Trophoblast cell (in vitro differentiated cells and primary cell): ENCODE measurements around the gene SPATC1L.

Source experiments
- DNase-seq, 2 donors: peaks; one replicate each; pipeline ENCODE4 v3.0.0-alpha.2; 2016
- H2AFZ ChIP-seq: 2 replicates; pipeline ENCODE4 v1.6.1; 2013; ENCODE audit warnings: low read length, moderate library complexity, mild to moderate bottlenecking; ENCODE audit not compliant: insufficient read depth, poor library complexity
- H2AK5ac ChIP-seq: 2 replicates; pipeline ENCODE4 v1.6.1; 2013; ENCODE audit warnings: mild to moderate bottlenecking, low read length
- H2BK120ac ChIP-seq: 2 replicates; pipeline ENCODE4 v1.6.1; 2013; ENCODE audit warnings: low read length, mild to moderate bottlenecking, moderate library complexity; ENCODE audit not compliant: insufficient read depth, poor library complexity
- H2BK12ac ChIP-seq: 2 replicates; pipeline ENCODE4 v1.6.1; 2013; ENCODE audit warnings: mild to moderate bottlenecking, low read length, moderate library complexity
- H2BK5ac ChIP-seq: 2 replicates; pipeline ENCODE4 v1.6.1; 2013; ENCODE audit warnings: low read length, low read depth, moderate library complexity, mild to moderate bottlenecking; ENCODE audit not compliant: poor library complexity
- H3K14ac ChIP-seq: 2 replicates; pipeline ENCODE4 v1.6.1; 2013; ENCODE audit warnings: mild to moderate bottlenecking, low read length
- H3K18ac ChIP-seq: 2 replicates; pipeline ENCODE4 v1.6.1; 2013; ENCODE audit warnings: mild to moderate bottlenecking, low read length
- H3K23ac ChIP-seq: 2 replicates; pipeline ENCODE4 v1.6.1; 2013; ENCODE audit warnings: low read length
- H3K27ac ChIP-seq: 2 replicates; pipeline ENCODE4 v1.5.1; 2013; ENCODE audit warnings: low read depth, mild to moderate bottlenecking, inconsistent platforms, low read length, moderate library complexity
- H3K27me3 ChIP-seq: 2 replicates; pipeline ENCODE4 v1.6.1; 2013; ENCODE audit warnings: inconsistent platforms, mild to moderate bottlenecking, low read length, moderate library complexity; ENCODE audit not compliant: insufficient read depth
- H3K36me3 ChIP-seq, 2 experiments: 1 replicate in 1 of 2; 2 replicates in 1 of 2; pipeline ENCODE4 v1.6.1; 2013; ENCODE audit warnings: low read length in 2 of 2, mild to moderate bottlenecking in 2 of 2, moderate library complexity in 1 of 2; ENCODE audit not compliant: insufficient read depth in 2 of 2, control insufficient read depth in 1 of 2
- H3K4ac ChIP-seq: 2 replicates; pipeline ENCODE4 v1.6.1; 2013; ENCODE audit warnings: low read depth, mild to moderate bottlenecking, low read length, moderate library complexity
- H3K4me1 ChIP-seq, 2 experiments: 1 replicate in 1 of 2; 2 replicates in 1 of 2; pipeline ENCODE4 v1.6.1; 2013; ENCODE audit warnings: low read length in 2 of 2, mild to moderate bottlenecking in 2 of 2, moderate library complexity in 1 of 2; ENCODE audit not compliant: insufficient read depth in 2 of 2, control insufficient read depth in 1 of 2
- H3K4me2 ChIP-seq: 2 replicates; pipeline ENCODE4 v1.6.1; 2013; ENCODE audit warnings: inconsistent platforms, mild to moderate bottlenecking, low read length, moderate library complexity
- H3K4me3 ChIP-seq: 2 replicates; pipeline ENCODE4 v1.5.1; 2013; ENCODE audit warnings: mild to moderate bottlenecking, low read depth, low read length, inconsistent platforms
- H3K79me1 ChIP-seq: one replicate; pipeline ENCODE4 v1.6.1; 2013; ENCODE audit warnings: low read length
- H3K79me2 ChIP-seq: 2 replicates; pipeline ENCODE4 v1.6.1; 2013; ENCODE audit warnings: low read length, mild to moderate bottlenecking; ENCODE audit not compliant: control insufficient read depth, insufficient read depth, poor library complexity
- H3K9ac ChIP-seq: 2 replicates; pipeline ENCODE4 v1.6.1; 2013; ENCODE audit warnings: mild to moderate bottlenecking, low read length
- H3K9me3 ChIP-seq: 2 replicates; pipeline ENCODE4 v1.6.1; 2013; ENCODE audit warnings: low read depth, mild to moderate bottlenecking, control low read depth, inconsistent platforms, low read length; ENCODE audit not compliant: insufficient read depth
- H4K12ac ChIP-seq: 2 replicates; pipeline ENCODE4 v1.6.1; 2013; ENCODE audit warnings: low read depth, mild to moderate bottlenecking, low read length, moderate library complexity
- H4K8ac ChIP-seq: 2 replicates; pipeline ENCODE4 v1.6.1; 2013; ENCODE audit warnings: low read depth, mild to moderate bottlenecking, low read length, moderate library complexity
- H4K91ac ChIP-seq: one replicate; pipeline ENCODE4 v1.6.1; 2013; ENCODE audit warnings: low read depth, mild to moderate bottlenecking, low read length, moderate library complexity
- WGBS: extraction: QIAGEN DNeasy Blood & Tissue Kit; methylation state at CpG from one replicate; pipeline ENCODE4 v1.1.7; 2013; ENCODE audit warnings: missing lambda C conversion rate; ENCODE audit not compliant: insufficient read length, insufficient coverage; ENCODE audit errors: extremely low coverage; 5-methylcytosine and 5-hydroxymethylcytosine counted together

SPATC1L gene

GRCh38 chr21:46114963-46115362 lies 69.3 kb downstream of the SPATC1L start:
- H3K27ac ChIP-seq = no peak overlapping the region
- H3K9me3 ChIP-seq = peaks cover 7% of the 10 kb centered on the region
- no peak for DNase-seq
- H3K9ac ChIP-seq = no peak overlapping the region
- no peak overlapping the region for H4K12ac ChIP-seq
- H2AK5ac ChIP-seq = no peak overlapping the region
- H3K18ac ChIP-seq = no peak overlapping the region
- no peaks in the 10 kb centered on the region for H3K27me3 ChIP-seq
- no peak overlapping the region for H2AFZ ChIP-seq
- no peak overlapping the region for H3K4me2 ChIP-seq
- H2BK5ac ChIP-seq = no peak overlapping the region
- H3K4ac ChIP-seq = no peak overlapping the region
- H3K4me3 ChIP-seq = no peak overlapping the region
- peaks cover 46 to 49% of the 10 kb centered on the region in 2 experiments for H3K36me3 ChIP-seq
- H3K79me2 ChIP-seq = no peaks in the 10 kb centered on the region
- H3K23ac ChIP-seq = no peak overlapping the region
- H4K91ac ChIP-seq = no peak overlapping the region
- no peaks in the 10 kb centered on the region for H3K4me1 ChIP-seq
- no CpG with 5 or more reads among the region's 4 CpGs for WGBS
- no peak overlapping the region for H2BK120ac ChIP-seq
- H3K14ac ChIP-seq = no peak overlapping the region
- H2BK12ac ChIP-seq = no peak overlapping the region
- H3K79me1 ChIP-seq = no peaks in the 10 kb centered on the region
- H4K8ac ChIP-seq = no peak overlapping the region

GRCh38 chr21:46113497-46114176 lies 70.6 kb downstream of the SPATC1L start:
- Histone ChIP-seq H3K9me3 (peaks cover 8% of the 10 kb centered on the region), H2BK120ac (no peak overlapping the region), H3K23ac (no peak overlapping the region), H3K9ac (no peak overlapping the region), H4K8ac (no peak overlapping the region), H3K4me3 (no peak overlapping the region), H4K12ac (no peak overlapping the region), H3K14ac (no peak overlapping the region), H3K36me3 (peaks cover 39 to 41% of the 10 kb centered on the region in 2 experiments), H3K27me3 (no peaks in the 10 kb centered on the region), H4K91ac (no peak overlapping the region), H3K79me2 (no peaks in the 10 kb centered on the region), H3K79me1 (no peaks in the 10 kb centered on the region), H2BK5ac (no peak overlapping the region), H2BK12ac (no peak overlapping the region), H2AFZ (no peak overlapping the region), H3K4ac (no peak overlapping the region), H3K27ac (no peak overlapping the region), H3K18ac (no peak overlapping the region), H3K4me1 (no peaks in the 10 kb centered on the region), H3K4me2 (no peak overlapping the region), H2AK5ac (no peak overlapping the region)
- DNase-seq = no peak
- WGBS = no CpG with 5 or more reads among the region's 16 CpGs

GRCh38 chr21:46112725-46113215 lies 71.5 kb downstream of the SPATC1L start:
- Histone ChIP-seq H3K14ac (no peak overlapping the region), H2AFZ (no peak overlapping the region), H3K4me1 (no peaks in the 10 kb centered on the region), H3K27ac (no peak overlapping the region), H2BK120ac (no peak overlapping the region), H2AK5ac (no peak overlapping the region), H3K36me3 (peaks cover 35 to 41% of the 10 kb centered on the region in 2 experiments), H2BK12ac (no peak overlapping the region), H4K12ac (no peak overlapping the region), H3K79me2 (no peaks in the 10 kb centered on the region), H4K8ac (no peak overlapping the region), H3K4me3 (no peak overlapping the region), H3K4ac (no peak overlapping the region), H3K23ac (no peak overlapping the region), H3K4me2 (no peak overlapping the region), H3K9ac (no peak overlapping the region), H3K79me1 (no peaks in the 10 kb centered on the region), H2BK5ac (no peak overlapping the region), H3K27me3 (no peaks in the 10 kb centered on the region), H3K18ac (no peak overlapping the region), H4K91ac (no peak overlapping the region), H3K9me3 (peaks cover 8% of the 10 kb centered on the region)
- no peak for DNase-seq
- no CpG with 5 or more reads among the region's 20 CpGs for WGBS

GRCh38 chr21:46111857-46112724 lies 72.2 kb downstream of the SPATC1L start:
- no CpG with 5 or more reads among the region's 69 CpGs for WGBS
- no peak overlapping the region for H4K8ac ChIP-seq
- no peak overlapping the region for H2BK12ac ChIP-seq
- no peak overlapping the region for H3K4me2 ChIP-seq
- no peak for DNase-seq
- H3K27me3 ChIP-seq = no peaks in the 10 kb centered on the region
- H3K23ac ChIP-seq = no peak overlapping the region
- no peak overlapping the region for H3K14ac ChIP-seq
- H3K27ac ChIP-seq = no peak overlapping the region
- H4K91ac ChIP-seq = no peak overlapping the region
- no peak overlapping the region for H2AK5ac ChIP-seq
- no peak overlapping the region for H2AFZ ChIP-seq
- no peaks in the 10 kb centered on the region for H3K79me1 ChIP-seq
- H3K9me3 ChIP-seq = peaks cover 8% of the 10 kb centered on the region
- H3K4me1 ChIP-seq = no peaks in the 10 kb centered on the region
- H3K79me2 ChIP-seq = no peaks in the 10 kb centered on the region
- no peak overlapping the region for H3K4ac ChIP-seq
- H4K12ac ChIP-seq = no peak overlapping the region
- H3K18ac ChIP-seq = no peak overlapping the region
- peaks cover 34 to 36% of the 10 kb centered on the region in 2 experiments for H3K36me3 ChIP-seq
- H2BK120ac ChIP-seq = no peak overlapping the region
- no peak overlapping the region for H3K9ac ChIP-seq
- H3K4me3 ChIP-seq = peak overlapping the region; percentile 21
- H2BK5ac ChIP-seq = no peak overlapping the region
